H9 (cell line): ENCODE results near the gene JSRP1. TPM values are rescaled to one million over a fixed set of nuclear protein-coding genes. Genes with fewer than 3 reads are reported as not detected.

Source experiments
- DNase-seq: peaks from one replicate; pipeline ENCODE4 v3.0.0-alpha.2; 2017
- H2AFZ ChIP-seq: one replicate; pipeline ENCODE4 v1.6.1; 2013; ENCODE audit warnings: mild to moderate bottlenecking, low read length, control low read depth, moderate library complexity
- H2AK5ac ChIP-seq: 2 replicates; pipeline ENCODE4 v1.6.1; 2013; ENCODE audit warnings: low read length, control low read depth, mixed read lengths; ENCODE audit not compliant: insufficient read length
- H2BK120ac ChIP-seq: one replicate; pipeline ENCODE4 v1.6.1; 2013; ENCODE audit warnings: low read depth, mild to moderate bottlenecking, low read length, control low read depth, inconsistent platforms; ENCODE audit not compliant: poor library complexity, severe bottlenecking
- H2BK12ac ChIP-seq: 2 replicates; pipeline ENCODE4 v1.6.1; 2013; ENCODE audit warnings: low read length, control low read depth, mixed read lengths, low read depth; ENCODE audit not compliant: insufficient read length
- H2BK15ac ChIP-seq: 2 replicates; pipeline ENCODE4 v1.6.1; 2013; ENCODE audit warnings: low read depth, low read length, control low read depth
- H2BK20ac ChIP-seq: one replicate; pipeline ENCODE4 v1.6.1; 2013; ENCODE audit warnings: low read depth, mild to moderate bottlenecking, low read length, control low read depth, inconsistent platforms; ENCODE audit not compliant: poor library complexity, severe bottlenecking
- H2BK5ac ChIP-seq: 2 replicates; pipeline ENCODE4 v1.6.1; 2013; ENCODE audit warnings: low read length, control low read depth, mixed read lengths; ENCODE audit not compliant: insufficient read length
- H3K14ac ChIP-seq: 2 replicates; pipeline ENCODE4 v1.6.1; 2013; ENCODE audit warnings: low read length, control low read depth; ENCODE audit not compliant: insufficient read depth
- H3K18ac ChIP-seq: 2 replicates; pipeline ENCODE4 v1.6.1; 2013; ENCODE audit warnings: low read depth, mild to moderate bottlenecking, mixed read lengths, low read length, control low read depth; ENCODE audit not compliant: insufficient read length
- H3K23ac ChIP-seq: 2 replicates; pipeline ENCODE4 v1.6.1; 2013; ENCODE audit warnings: low read length, control low read depth, mixed read lengths, low read depth; ENCODE audit not compliant: insufficient read length
- H3K23me2 ChIP-seq: 2 replicates; pipeline ENCODE4 v1.6.1; 2013; ENCODE audit warnings: low read depth, mild to moderate bottlenecking, mixed read lengths, low read length, control low read depth; ENCODE audit not compliant: insufficient read length, poor library complexity, severe bottlenecking
- H3K27ac ChIP-seq: 2 replicates; pipeline ENCODE4 v1.5.1; 2013; ENCODE audit warnings: low read length, control low read depth, mixed read lengths, low read depth; ENCODE audit not compliant: insufficient read length
- H3K27me3 ChIP-seq: 2 replicates; pipeline ENCODE4 v1.6.1; 2013; ENCODE audit warnings: low read length, control low read depth, inconsistent platforms; ENCODE audit not compliant: insufficient read depth
- H3K4ac ChIP-seq: 2 replicates; pipeline ENCODE4 v1.6.1; 2013; ENCODE audit warnings: low read depth, mild to moderate bottlenecking, control low read depth, inconsistent platforms, low read length, moderate library complexity
- H3K4me1 ChIP-seq: 2 replicates; pipeline ENCODE4 v1.6.1; 2013; ENCODE audit warnings: low read length, control low read depth, inconsistent platforms; ENCODE audit not compliant: insufficient read depth
- H3K4me2 ChIP-seq: 2 replicates; pipeline ENCODE4 v1.6.1; 2013; ENCODE audit warnings: low read length, control low read depth, mixed read lengths; ENCODE audit not compliant: insufficient read length, insufficient read depth
- H3K56ac ChIP-seq: 2 replicates; pipeline ENCODE4 v1.6.1; 2013; ENCODE audit warnings: low read depth, mild to moderate bottlenecking, mixed read lengths, low read length, control low read depth; ENCODE audit not compliant: insufficient read length
- H3K79me1 ChIP-seq: 2 replicates; pipeline ENCODE4 v1.6.1; 2013; ENCODE audit warnings: low read depth, mild to moderate bottlenecking, moderate library complexity, low read length, control low read depth, inconsistent platforms; ENCODE audit not compliant: insufficient read depth, poor library complexity, severe bottlenecking
- H3K79me2 ChIP-seq: 2 replicates; pipeline ENCODE4 v1.6.1; 2013; ENCODE audit warnings: low read length, control low read depth, inconsistent platforms; ENCODE audit not compliant: insufficient read depth
- H3K9ac ChIP-seq: 2 replicates; pipeline ENCODE4 v1.6.1; 2013; ENCODE audit warnings: low read length, control low read depth, mixed read lengths; ENCODE audit not compliant: insufficient read length; ENCODE audit errors: extremely low read depth
- H3K9me3 ChIP-seq: one replicate; pipeline ENCODE4 v1.6.1; 2013; ENCODE audit warnings: low read depth, low read length, inconsistent platforms; ENCODE audit not compliant: control insufficient read depth
- H3T11ph ChIP-seq: one replicate; pipeline ENCODE4 v1.6.1; 2013; ENCODE audit warnings: mild to moderate bottlenecking, low read length, control low read depth, inconsistent platforms
- H4K20me1 ChIP-seq: one replicate; pipeline ENCODE4 v1.6.1; 2013; ENCODE audit not compliant: control insufficient read depth, insufficient read length, insufficient read depth
- H4K5ac ChIP-seq: 2 replicates; pipeline ENCODE4 v1.6.1; 2013; ENCODE audit warnings: low read depth, mild to moderate bottlenecking, mixed read lengths, low read length, control low read depth; ENCODE audit not compliant: insufficient read length
- H4K8ac ChIP-seq: replicated peaks from 2 replicates; pipeline ENCODE4 v1.6.1; 2013; ENCODE audit warnings: low read length, control low read depth, mixed read lengths, low read depth; ENCODE audit not compliant: insufficient read length
- H4K91ac ChIP-seq: 2 replicates; pipeline ENCODE4 v1.6.1; 2013; ENCODE audit warnings: low read depth, mild to moderate bottlenecking, moderate library complexity, mixed read lengths, low read length, control low read depth; ENCODE audit not compliant: insufficient read length
- H3K27ac Mint-ChIP-seq, 3 experiments: 2 replicates in 2 of 3; 3 replicates in 1 of 3; pipeline ENCODE4 v1.8.0; 2020 to 2021; ENCODE audit warnings: mixed read lengths in 3 of 3, mild to moderate bottlenecking in 1 of 3, moderate library complexity in 1 of 3
- H3K27me3 Mint-ChIP-seq: 2 replicates; pipeline ENCODE4 v1.8.0; 2021; ENCODE audit warnings: low read depth, mild to moderate bottlenecking, moderate library complexity, mixed read lengths
- H3K36me3 Mint-ChIP-seq, 3 experiments: 2 replicates in 2 of 3; 3 replicates in 1 of 3; pipeline ENCODE4 v1.8.0; 2020 to 2021; ENCODE audit warnings: low read depth in 3 of 3, mixed read lengths in 3 of 3; ENCODE audit not compliant: insufficient read depth in 1 of 3
- H3K4me1 Mint-ChIP-seq, 2 experiments: 2 replicates each; pipeline ENCODE4 v1.8.0; 2020; ENCODE audit warnings: mixed read lengths in 2 of 2
- H3K4me3 Mint-ChIP-seq, 2 experiments: 2 replicates in 1 of 2; 3 replicates in 1 of 2; pipeline ENCODE4 v1.8.0; 2020 to 2021; ENCODE audit warnings: mild to moderate bottlenecking in 2 of 2, mixed read lengths in 2 of 2, moderate library complexity in 1 of 2
- H3K9me3 Mint-ChIP-seq, 2 experiments: 2 replicates in 1 of 2; 3 replicates in 1 of 2; pipeline ENCODE4 v1.8.0; 2020; ENCODE audit warnings: mild to moderate bottlenecking in 2 of 2, mixed read lengths in 2 of 2, moderate library complexity in 1 of 2
- WGBS: extraction: QIAGEN DNeasy Blood & Tissue Kit; methylation state at CpG from one replicate; pipeline ENCODE4 v1.1.7; 2013; ENCODE audit warnings: missing lambda C conversion rate, low lambda C conversion rate, mixed read lengths; ENCODE audit not compliant: insufficient read length; ENCODE audit errors: extremely low coverage; 5-methylcytosine and 5-hydroxymethylcytosine counted together
- total RNA-seq: library from RNA; stranded (reverse); gene quantifications from 2 replicates; pipeline ENCODE4 v1.2.1, GENCODE V29; 2021
- TF ChIP-seq, protein P1 (sequence below): fragments of 200-600 bp; sonication (generic); conservative IDR thresholded peaks from 3 replicates; pipeline ENCODE4 v1.8.0; 2021; ENCODE audit warnings: antibody characterized with exemption, mild to moderate bottlenecking

Gene JSRP1
- total RNA-seq, 1 experiment from 2014 or later = 0.90 TPM

DNA sequence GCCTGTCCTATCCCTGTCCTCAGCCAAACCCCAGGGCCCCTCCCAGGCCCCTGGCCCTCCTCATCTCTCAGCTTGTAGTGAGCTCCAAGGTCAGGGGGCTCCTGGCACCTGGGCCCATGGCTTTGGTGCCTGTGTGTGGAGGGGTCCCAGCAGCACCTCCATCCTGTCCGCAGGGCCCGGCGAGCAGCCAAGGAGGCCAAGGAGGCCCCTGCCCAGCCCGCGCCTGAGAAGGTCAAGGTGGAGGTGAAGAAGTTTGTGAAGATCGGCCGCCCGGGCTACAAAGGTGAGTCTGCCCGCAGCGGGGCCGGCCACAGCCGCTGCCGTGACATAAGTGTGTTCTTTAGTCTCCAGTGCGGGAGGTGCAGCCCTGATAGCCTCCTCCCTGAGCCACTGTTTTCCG is 10.9 kb downstream of the JSRP1 start:
- Histone ChIP-seq H3K27me3 (no peaks in the 10 kb centered on the region), H3K4me1 (no peaks in the 10 kb centered on the region), H3K9ac (no peak overlapping the region), H2AFZ (no peak overlapping the region), H2BK20ac (no peak overlapping the region), H4K91ac (no peak overlapping the region), H3K23ac (no peak overlapping the region), H3K14ac (no peak overlapping the region), H3T11ph (no peak overlapping the region), H2BK5ac (no peak overlapping the region), H3K56ac (no peak overlapping the region), H3K18ac (no peak overlapping the region), H3K4me2 (no peak overlapping the region), H3K27ac (no peak overlapping the region), H3K4ac (no peak overlapping the region), H3K79me1 (peaks cover 13% of the 10 kb centered on the region), H2AK5ac (no peak overlapping the region), H2BK120ac (no peak overlapping the region), H4K5ac (no peak overlapping the region), H3K9me3 (no peaks in the 10 kb centered on the region), H2BK12ac (no peak overlapping the region), H3K79me2 (peaks cover 24% of the 10 kb centered on the region; the same call in 1 of the 2 replicates), H4K8ac (no peak overlapping the region), H3K23me2 (no peaks in the 10 kb centered on the region), H4K20me1 (peaks cover 2% of the 10 kb centered on the region), H2BK15ac (no peak overlapping the region)
- no peak overlapping the region for H3K4me3 Mint-ChIP-seq
- H3K27ac Mint-ChIP-seq = no peak overlapping the region
- H3K36me3 Mint-ChIP-seq = peaks cover 16 to 48% (median 46%) of the 10 kb centered on the region in 3 experiments; a peak in 6 of 7 replicates
- no peak for DNase-seq
- H3K4me1 Mint-ChIP-seq = peaks cover 10 to 13% of the 10 kb centered on the region in 2 experiments
- TF ChIP-seq, protein P1, sequence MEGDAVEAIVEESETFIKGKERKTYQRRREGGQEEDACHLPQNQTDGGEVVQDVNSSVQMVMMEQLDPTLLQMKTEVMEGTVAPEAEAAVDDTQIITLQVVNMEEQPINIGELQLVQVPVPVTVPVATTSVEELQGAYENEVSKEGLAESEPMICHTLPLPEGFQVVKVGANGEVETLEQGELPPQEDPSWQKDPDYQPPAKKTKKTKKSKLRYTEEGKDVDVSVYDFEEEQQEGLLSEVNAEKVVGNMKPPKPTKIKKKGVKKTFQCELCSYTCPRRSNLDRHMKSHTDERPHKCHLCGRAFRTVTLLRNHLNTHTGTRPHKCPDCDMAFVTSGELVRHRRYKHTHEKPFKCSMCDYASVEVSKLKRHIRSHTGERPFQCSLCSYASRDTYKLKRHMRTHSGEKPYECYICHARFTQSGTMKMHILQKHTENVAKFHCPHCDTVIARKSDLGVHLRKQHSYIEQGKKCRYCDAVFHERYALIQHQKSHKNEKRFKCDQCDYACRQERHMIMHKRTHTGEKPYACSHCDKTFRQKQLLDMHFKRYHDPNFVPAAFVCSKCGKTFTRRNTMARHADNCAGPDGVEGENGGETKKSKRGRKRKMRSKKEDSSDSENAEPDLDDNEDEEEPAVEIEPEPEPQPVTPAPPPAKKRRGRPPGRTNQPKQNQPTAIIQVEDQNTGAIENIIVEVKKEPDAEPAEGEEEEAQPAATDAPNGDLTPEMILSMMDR = no peak
- WGBS = no CpG with 5 or more reads among the region's 15 CpGs
- no peaks in the 10 kb centered on the region; the same call in 1 of the 2 replicates for H3K27me3 Mint-ChIP-seq
- no peaks in the 10 kb centered on the region for H3K9me3 Mint-ChIP-seq
